OCI-LY7 (cell line): ENCODE data around the gene OPRPN.

Source experiments
- EZH2phosphoT487 ChIP-seq: fragments of 200-600 bp; sonication (generic); IDR thresholded peaks from 2 replicates; pipeline ENCODE4 v1.6.1; 2018; ENCODE audit warnings: low read depth, borderline replicate concordance, mild to moderate bottlenecking, mixed run types, antibody characterized with exemption, low read length, moderate library complexity, mixed read lengths
- TF ChIP-seq, protein P1 (sequence below): fragments of 200-600 bp; sonication (generic); conservative IDR thresholded peaks from 2 replicates; pipeline ENCODE4 v1.5.1; 2014; ENCODE audit warnings: mild to moderate bottlenecking, antibody characterized with exemption, low read length, moderate library complexity, mixed read lengths

DNA sequence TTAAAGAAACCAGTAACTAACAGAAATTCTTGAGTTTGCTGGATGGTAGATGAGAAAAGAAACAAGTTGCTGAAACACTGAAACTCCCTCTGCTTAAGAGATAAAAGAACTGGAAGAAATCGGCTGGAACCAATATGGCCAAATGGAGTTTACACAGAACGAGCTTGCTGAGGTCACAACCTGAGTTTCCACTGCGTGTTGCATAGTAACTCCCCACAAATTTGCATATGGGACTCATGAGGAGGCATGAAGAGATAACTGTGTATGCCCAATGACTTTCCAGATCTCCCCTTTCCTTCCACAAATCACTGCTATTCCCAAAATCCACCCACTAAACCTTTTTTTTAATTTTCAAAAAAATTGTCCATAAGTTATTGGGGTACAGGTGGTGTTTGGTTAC, 25.0 kb upstream of the OPRPN start:
- TF ChIP-seq, protein P1, sequence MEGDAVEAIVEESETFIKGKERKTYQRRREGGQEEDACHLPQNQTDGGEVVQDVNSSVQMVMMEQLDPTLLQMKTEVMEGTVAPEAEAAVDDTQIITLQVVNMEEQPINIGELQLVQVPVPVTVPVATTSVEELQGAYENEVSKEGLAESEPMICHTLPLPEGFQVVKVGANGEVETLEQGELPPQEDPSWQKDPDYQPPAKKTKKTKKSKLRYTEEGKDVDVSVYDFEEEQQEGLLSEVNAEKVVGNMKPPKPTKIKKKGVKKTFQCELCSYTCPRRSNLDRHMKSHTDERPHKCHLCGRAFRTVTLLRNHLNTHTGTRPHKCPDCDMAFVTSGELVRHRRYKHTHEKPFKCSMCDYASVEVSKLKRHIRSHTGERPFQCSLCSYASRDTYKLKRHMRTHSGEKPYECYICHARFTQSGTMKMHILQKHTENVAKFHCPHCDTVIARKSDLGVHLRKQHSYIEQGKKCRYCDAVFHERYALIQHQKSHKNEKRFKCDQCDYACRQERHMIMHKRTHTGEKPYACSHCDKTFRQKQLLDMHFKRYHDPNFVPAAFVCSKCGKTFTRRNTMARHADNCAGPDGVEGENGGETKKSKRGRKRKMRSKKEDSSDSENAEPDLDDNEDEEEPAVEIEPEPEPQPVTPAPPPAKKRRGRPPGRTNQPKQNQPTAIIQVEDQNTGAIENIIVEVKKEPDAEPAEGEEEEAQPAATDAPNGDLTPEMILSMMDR = no peak
- no peak for TF ChIP-seq EZH2phosphoT487
